ENCODE data around the gene DHCR24.

GRCh38 chr1:54874079-54874830, 12.7 kb downstream of the DHCR24 start:
- TF ChIP-seq CTCF (optimal IDR thresholded peaks at IDR 0.05 in 1 of 3, IDR thresholded peaks at IDR 0.05 in 1 of 3, conservative IDR thresholded peaks at IDR 0.05 in 1 of 3; ENCODE audit: extremely low read depth in 1 of 3, insufficient read depth in 2 of 3, low read length in 3 of 3) (no peak), EZH2 (IDR thresholded peaks at IDR 0.05; ENCODE audit: low read length) (no peak)

All from keratinocyte (primary cell).